DND-41 (cell line): Measurements from ENCODE around the gene UBL4B.

Source experiments
- ATAC-seq: fragments of 200-7000 bp; cut with Tn5 transposase; 3 replicates; pipeline ENCODE4 v1.9.1; 2021; ENCODE audit warnings: low read depth; ENCODE audit not compliant: insufficient read depth
- DNase-seq: peaks from one replicate; pipeline ENCODE4 v3.0.0-alpha.2; 2020
- H2AFZ ChIP-seq: 2 replicates; pipeline ENCODE4 v1.6.0; 2012; ENCODE audit warnings: low read depth, low read length
- H3K27ac ChIP-seq: 2 replicates; pipeline ENCODE4 v1.5.1; 2012; ENCODE audit warnings: low read length, inconsistent platforms
- H3K27me3 ChIP-seq: fragments of 200-600 bp; sonication (generic); 2 replicates; pipeline ENCODE4 v1.6.0; 2012; ENCODE audit warnings: low read length, mild to moderate bottlenecking, inconsistent platforms; ENCODE audit not compliant: insufficient read depth, poor library complexity
- H3K36me3 ChIP-seq: 2 replicates; pipeline ENCODE4 v1.5.1; 2012; ENCODE audit warnings: low read length, inconsistent platforms; ENCODE audit not compliant: insufficient read depth
- H3K4me1 ChIP-seq: 2 replicates; pipeline ENCODE4 v1.5.1; 2012; ENCODE audit warnings: mild to moderate bottlenecking, low read length; ENCODE audit not compliant: insufficient read depth
- H3K4me2 ChIP-seq: 2 replicates; pipeline ENCODE4 v1.6.0; 2012; ENCODE audit warnings: mild to moderate bottlenecking, moderate library complexity, low read length, inconsistent platforms; ENCODE audit not compliant: insufficient read depth
- H3K4me3 ChIP-seq, 2 experiments: fragments of 200-600 bp in 1 of 2; shearing (Covaris generic) in 1 of 2; 2 replicates each; pipeline ENCODE4 v1.5.1; 2012 to 2016; ENCODE audit warnings: inconsistent platforms in 2 of 2, low read length in 2 of 2, mild to moderate bottlenecking in 2 of 2, low read depth in 1 of 2, moderate library complexity in 1 of 2
- H3K79me2 ChIP-seq: 2 replicates; pipeline ENCODE4 v1.6.0; 2012; ENCODE audit warnings: low read length, inconsistent platforms; ENCODE audit not compliant: insufficient read depth
- H3K9ac ChIP-seq: 2 replicates; pipeline ENCODE4 v1.6.0; 2012; ENCODE audit warnings: low read depth, mild to moderate bottlenecking, inconsistent platforms, low read length, moderate library complexity
- H3K9me3 ChIP-seq: 2 replicates; pipeline ENCODE4 v1.5.1; 2012; ENCODE audit warnings: low read length, moderate library complexity, mild to moderate bottlenecking, inconsistent platforms; ENCODE audit not compliant: insufficient read depth, severe bottlenecking
- H4K20me1 ChIP-seq: 2 replicates; pipeline ENCODE4 v1.6.0; 2012; ENCODE audit warnings: low read length; ENCODE audit not compliant: insufficient read depth
- CTCF ChIP-seq: IDR thresholded peaks from 2 replicates; pipeline ENCODE4 v1.5.1; 2012; ENCODE audit warnings: borderline replicate concordance, low read length, moderate library complexity, mild to moderate bottlenecking; ENCODE audit not compliant: poor library complexity, severe bottlenecking; ENCODE audit errors: extremely low read depth
- EZH2 ChIP-seq: IDR thresholded peaks from 3 replicates; pipeline ENCODE4 v1.6.1; 2012; ENCODE audit warnings: borderline replicate concordance, low read depth, mild to moderate bottlenecking, moderate library complexity, low read length, inconsistent platforms; ENCODE audit not compliant: severe bottlenecking

The UBL4B gene

GRCh38 chr1:110097507-110098221, 14.6 kb upstream of the UBL4B start:
- no peak overlapping the region for H3K9ac ChIP-seq
- H3K27ac ChIP-seq: no peak overlapping the region
- no peaks in the 10 kb centered on the region for H4K20me1 ChIP-seq
- no peaks in the 10 kb centered on the region for H3K9me3 ChIP-seq
- H2AFZ ChIP-seq: no peak overlapping the region
- H3K79me2 ChIP-seq: no peaks in the 10 kb centered on the region
- DNase-seq (no peak), ATAC-seq (no peak)
- H3K4me1 ChIP-seq: no peaks in the 10 kb centered on the region
- H3K4me3 ChIP-seq: no peak overlapping the region
- peaks cover 18% of the 10 kb centered on the region for H3K27me3 ChIP-seq
- no peak overlapping the region for H3K4me2 ChIP-seq
- TF ChIP-seq EZH2 (no peak), CTCF (no peak)
- H3K36me3 ChIP-seq: no peaks in the 10 kb centered on the region

DNA sequence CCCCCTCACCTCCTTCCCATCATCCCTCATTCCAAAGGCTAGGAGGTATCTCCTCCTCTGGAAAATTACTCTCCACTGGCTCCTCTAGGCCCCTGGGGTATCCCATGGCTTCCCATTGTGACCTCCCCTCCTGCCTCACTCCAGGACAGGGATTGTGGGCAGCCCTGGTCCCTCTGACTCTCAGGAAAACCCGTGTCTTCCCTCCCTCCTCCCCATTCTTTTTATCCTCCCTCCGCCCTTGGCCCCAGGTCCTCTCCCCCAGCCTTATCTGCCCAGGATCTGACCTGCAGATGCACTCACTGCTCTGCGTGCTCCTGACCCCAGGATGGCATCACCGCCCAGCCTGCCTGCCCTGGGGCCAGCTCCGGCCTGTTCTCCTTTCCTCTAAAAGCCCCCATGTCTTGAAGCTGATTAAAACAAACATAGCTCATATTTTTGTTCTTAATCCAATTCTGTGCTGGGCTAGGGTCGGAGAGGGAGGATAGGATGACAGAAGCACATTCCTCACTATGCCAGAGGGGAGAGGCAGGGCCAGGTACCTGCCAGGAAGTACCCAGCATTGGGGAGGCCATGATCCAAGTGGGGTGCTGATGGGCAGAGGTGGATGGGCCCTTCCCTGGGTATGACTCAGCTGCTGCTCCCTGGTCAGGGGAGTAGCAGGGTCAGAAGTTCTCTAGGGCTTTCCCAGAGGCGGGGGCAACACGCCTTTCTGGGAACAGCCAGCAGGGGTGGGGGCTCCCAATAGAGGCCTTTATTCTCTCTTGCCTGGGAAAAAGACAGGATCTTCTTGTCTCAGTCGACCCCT, 13.8 kb upstream of the UBL4B start:
- H3K9me3 ChIP-seq: no peaks in the 10 kb centered on the region
- ATAC-seq: no peak
- no peak overlapping the region for H3K27ac ChIP-seq
- no peak overlapping the region for H3K9ac ChIP-seq
- H4K20me1 ChIP-seq: no peaks in the 10 kb centered on the region
- no peak overlapping the region for H2AFZ ChIP-seq
- no peaks in the 10 kb centered on the region for H3K36me3 ChIP-seq
- no peak for DNase-seq
- no peak overlapping the region for H3K4me3 ChIP-seq
- H3K27me3 ChIP-seq: peaks cover 18% of the 10 kb centered on the region
- no peaks in the 10 kb centered on the region for H3K79me2 ChIP-seq
- no peak for TF ChIP-seq CTCF
- TF ChIP-seq EZH2: no peak
- H3K4me2 ChIP-seq: no peak overlapping the region
- H3K4me1 ChIP-seq: no peaks in the 10 kb centered on the region

GRCh38 chr1:110100335-110100734, 11.9 kb upstream of the UBL4B start:
- TF ChIP-seq EZH2: no peak
- TF ChIP-seq CTCF: no peak
- H3K27ac ChIP-seq: no peak overlapping the region
- DNase-seq (no peak), ATAC-seq (no peak)
- H4K20me1 ChIP-seq: no peaks in the 10 kb centered on the region
- peaks cover 14% of the 10 kb centered on the region for H3K27me3 ChIP-seq
- H3K4me2 ChIP-seq: no peak overlapping the region
- no peaks in the 10 kb centered on the region for H3K79me2 ChIP-seq
- no peak overlapping the region for H3K4me3 ChIP-seq
- H3K9me3 ChIP-seq: no peaks in the 10 kb centered on the region
- no peak overlapping the region for H2AFZ ChIP-seq
- no peaks in the 10 kb centered on the region for H3K36me3 ChIP-seq
- H3K9ac ChIP-seq: no peak overlapping the region
- no peaks in the 10 kb centered on the region for H3K4me1 ChIP-seq
